ENCODE results near the gene RNF175.
"Not testable (repeated sequence)": the region's sequence is repeated elsewhere in the genome, so short reads cannot be mapped to it uniquely, and the experiment has no call there.

The RNF175 gene

GRCh38 chr4:153676486-153676885 is 83.3 kb downstream of the RNF175 start:
- TF ChIP-seq CTCF (conservative IDR thresholded peaks at IDR 0.05) = no peak
- no peak overlapping the region for H3K27ac ChIP-seq

DNA sequence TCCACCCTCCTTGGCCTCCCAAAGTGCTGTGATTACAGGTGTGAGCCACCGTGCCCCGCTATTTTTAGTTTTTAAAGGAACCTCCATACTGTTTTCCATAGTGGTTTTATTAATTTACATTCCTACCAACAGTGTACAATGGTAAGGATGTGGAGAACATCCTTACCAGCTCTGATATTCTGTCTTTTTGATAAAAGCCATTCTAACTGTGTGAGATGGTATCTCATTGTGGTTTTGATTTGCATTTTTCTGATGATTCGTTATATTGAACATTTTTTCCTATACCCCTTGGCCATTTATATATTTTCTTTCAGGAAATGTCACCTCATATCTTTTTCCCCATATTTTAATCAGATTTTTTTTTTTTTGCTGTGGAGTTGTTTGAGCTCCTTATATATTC is 90.0 kb downstream of the RNF175 start:
- no peak overlapping the region for H3K27ac ChIP-seq
- no peak for TF ChIP-seq CTCF (conservative IDR thresholded peaks at IDR 0.05)

GRCh38 chr4:153668647-153669046 is 91.2 kb downstream of the RNF175 start:
- TF ChIP-seq CTCF (conservative IDR thresholded peaks at IDR 0.05) = no peak
- no peak overlapping the region for H3K27ac ChIP-seq

DNA sequence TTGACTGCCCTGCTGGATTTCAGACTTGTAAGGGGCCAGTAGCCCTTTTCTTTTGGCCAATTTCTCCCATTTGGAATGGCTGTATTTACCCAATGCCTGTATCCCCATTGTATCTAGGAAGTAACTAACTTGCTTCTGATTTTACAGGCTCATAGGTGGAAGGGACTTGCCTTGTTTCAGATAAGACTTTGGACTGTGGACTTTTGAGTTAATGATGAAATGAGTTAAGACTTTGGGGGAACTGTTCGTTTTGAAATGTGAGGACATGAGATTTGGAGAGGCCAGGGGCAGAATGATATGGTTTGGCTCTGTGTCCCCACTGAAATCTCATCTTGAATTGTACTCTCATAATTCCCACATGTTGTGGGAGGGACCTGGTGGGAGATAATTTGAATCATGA is 93.3 kb downstream of the RNF175 start:
- not testable (repeated sequence) for H3K27ac ChIP-seq

- no peak for TF ChIP-seq CTCF (conservative IDR thresholded peaks at IDR 0.05)
- no peak overlapping the region for H3K27ac ChIP-seq
Observed at GRCh38 chr4:153663667-153664066, 96.2 kb downstream of the RNF175 start.

GRCh38 chr4:153661908-153662307 is 97.9 kb downstream of the RNF175 start:
- no peak for TF ChIP-seq CTCF (conservative IDR thresholded peaks at IDR 0.05)
- no peak overlapping the region for H3K27ac ChIP-seq

- no peak overlapping the region for H3K27ac ChIP-seq
- no peak for TF ChIP-seq CTCF (conservative IDR thresholded peaks at IDR 0.05)
Observed at GRCh38 chr4:153661215-153661822, 98.5 kb downstream of the RNF175 start.

Data from VCaP (cell line).